NCI-H2029 (cell line): Measurements from ENCODE around the gene APMAP.
"Not testable (repeated sequence)": the region's sequence is repeated elsewhere in the genome, so short reads cannot be mapped to it uniquely, and the experiment has no call there.

Source experiments
- DNase-seq: peaks from one replicate; lab custom pipeline; 2025; lab: John Stamatoyannopoulos, UW

APMAP gene

DNA sequence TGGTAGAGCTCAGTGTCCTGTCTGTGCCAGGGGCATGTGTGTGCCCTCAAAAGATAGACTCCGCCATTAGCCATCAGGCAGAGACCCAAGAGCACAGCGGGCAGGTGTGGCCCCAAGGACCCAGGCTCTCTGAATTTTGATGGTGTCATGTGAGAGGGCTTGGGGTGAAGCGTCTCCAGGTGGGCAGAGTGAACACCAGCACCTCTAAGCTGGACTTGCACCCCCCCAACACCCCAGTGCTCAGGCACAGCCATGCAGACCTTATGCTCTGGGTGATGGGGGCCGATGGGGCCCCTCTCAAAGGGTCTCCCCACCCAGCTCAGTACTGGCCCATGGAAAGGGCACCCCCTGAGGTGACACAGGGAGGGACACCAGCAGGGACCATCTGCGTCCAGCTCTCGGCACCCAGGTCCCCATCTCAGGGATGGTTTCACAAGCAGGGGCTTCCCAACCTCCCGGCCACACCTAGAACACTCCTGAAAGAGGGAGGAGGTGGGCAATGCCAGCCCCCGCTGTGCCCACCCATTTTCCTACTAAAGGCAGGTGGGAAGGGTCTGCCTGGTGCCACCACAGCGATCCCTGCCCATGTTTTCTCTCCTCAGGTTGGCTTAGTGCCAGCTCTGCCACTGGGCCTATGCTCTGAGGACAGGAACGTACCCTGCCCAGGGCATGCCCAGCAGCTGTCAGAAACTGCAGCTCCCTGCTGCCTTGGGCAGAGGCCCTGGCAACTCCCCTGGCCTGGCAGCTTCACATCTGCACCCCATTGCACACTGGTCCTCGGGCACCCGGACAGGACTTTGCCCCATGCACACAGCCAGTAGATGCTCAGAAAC lies 40.0 kb downstream of the APMAP start:
- no peak for DNase-seq

DNA sequence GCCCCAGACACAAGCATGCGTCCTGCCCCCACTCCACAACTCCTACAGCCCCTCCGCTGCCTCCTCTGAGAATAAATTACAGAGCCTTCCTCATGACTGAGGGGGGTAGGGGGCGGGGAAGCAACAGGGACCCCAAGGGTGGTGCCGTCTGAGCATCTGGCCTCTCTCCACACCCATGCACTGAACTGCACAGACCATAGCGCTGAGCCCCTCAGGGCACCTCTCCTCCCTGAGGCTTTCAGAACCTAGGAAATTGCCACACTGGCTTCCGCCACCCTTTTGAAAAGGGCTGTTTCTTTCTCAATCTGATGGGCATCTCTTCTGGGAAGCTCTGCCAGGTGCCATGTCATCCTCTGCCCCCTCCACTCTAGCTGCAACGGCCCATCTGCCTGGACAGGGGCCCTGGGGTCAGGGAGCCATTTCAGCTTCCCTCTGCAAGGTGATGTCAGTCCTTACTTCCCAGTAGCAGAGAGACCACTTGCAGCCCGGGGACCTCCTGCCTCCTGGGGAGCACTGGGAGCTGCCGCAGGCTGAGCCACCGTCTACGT lies 40.9 kb downstream of the APMAP start:
- DNase-seq = no peak

DNA sequence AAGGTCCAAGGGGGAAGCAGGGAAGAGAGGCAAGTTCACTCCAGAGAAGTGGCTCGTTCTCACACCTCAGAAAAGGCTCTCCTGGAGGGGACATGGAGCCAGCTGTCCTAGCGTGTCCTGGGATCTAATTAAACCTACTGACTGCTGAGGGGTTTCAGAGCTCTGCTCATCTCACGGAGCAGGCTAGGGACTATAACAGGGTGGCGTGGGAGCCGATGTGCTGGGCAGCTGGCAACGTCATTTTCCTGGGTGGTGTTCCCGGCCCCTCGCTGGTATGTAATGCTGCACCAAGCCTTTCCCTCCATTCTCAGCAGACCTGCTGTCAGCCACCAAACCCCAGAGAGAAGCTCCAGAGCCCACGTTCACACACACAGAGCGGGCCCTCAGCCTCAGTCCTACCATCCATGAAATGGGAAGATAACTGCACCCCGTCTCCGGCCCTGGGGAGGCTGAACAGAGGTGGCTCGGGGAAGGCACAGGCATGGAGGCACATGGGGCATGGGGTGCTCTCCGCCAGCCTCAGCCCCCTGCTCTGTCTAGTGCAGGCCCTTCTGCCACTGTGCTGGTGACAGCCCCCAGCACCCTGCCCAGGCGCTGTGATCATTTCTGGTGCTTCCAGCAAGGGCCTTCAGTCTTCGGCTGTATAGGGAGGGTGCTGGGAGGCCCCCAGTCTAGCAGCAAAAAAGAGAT lies 41.6 kb downstream of the APMAP start:
- DNase-seq = no peak

DNA sequence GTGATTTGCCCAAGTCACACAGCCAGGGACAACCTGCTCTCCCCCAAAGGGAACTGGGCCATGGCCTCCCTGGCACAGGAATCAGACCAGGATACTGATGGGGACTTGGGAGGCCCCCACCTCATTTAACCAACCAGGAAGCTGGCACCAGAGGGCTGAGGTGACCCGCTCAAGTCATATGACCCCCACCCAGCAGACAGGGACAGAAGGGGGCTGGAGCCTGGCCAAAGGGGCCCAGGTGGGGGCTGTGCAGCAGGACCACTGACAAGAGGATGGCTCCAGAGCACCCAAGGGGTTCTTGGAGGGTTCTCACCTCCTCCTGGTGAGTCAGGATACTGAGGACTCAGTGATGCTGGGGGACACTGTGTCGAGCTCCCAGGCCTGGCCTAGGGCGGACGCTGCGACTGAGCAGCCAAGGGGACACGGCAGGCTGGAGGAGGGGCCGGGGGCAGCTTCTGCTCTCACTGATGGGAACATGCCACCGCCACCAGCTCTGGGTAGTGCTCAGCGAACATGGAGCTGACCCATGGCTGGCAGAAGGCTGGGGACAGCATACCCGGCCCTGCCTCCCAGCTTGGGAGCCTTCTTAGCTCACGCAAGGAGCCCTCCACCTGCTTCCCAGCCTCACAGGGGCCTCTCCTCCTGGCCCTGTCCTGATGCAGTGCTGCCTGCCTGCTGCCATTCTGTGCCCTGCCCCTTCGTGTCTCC lies 42.3 kb downstream of the APMAP start:
- no peak for DNase-seq

DNA sequence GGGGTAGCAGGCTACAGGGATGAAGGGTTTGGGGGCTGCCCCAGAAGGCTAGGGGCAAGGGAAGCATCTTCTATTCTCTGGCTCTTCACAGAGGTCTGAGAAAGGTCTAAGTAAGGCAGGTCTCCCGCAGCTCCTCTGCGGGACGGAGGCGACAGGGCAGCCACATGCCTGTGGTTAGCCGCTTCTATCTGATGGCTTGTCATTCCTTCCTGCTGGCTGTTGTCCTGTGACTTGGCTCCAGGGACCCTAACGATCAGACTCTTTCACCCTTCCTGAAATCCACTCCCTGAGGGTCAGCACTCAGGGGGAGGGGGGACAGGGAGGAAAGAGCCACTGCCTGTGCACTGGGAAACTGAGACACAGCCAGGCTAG lies 42.8 kb downstream of the APMAP start:
- DNase-seq = no peak

DNA sequence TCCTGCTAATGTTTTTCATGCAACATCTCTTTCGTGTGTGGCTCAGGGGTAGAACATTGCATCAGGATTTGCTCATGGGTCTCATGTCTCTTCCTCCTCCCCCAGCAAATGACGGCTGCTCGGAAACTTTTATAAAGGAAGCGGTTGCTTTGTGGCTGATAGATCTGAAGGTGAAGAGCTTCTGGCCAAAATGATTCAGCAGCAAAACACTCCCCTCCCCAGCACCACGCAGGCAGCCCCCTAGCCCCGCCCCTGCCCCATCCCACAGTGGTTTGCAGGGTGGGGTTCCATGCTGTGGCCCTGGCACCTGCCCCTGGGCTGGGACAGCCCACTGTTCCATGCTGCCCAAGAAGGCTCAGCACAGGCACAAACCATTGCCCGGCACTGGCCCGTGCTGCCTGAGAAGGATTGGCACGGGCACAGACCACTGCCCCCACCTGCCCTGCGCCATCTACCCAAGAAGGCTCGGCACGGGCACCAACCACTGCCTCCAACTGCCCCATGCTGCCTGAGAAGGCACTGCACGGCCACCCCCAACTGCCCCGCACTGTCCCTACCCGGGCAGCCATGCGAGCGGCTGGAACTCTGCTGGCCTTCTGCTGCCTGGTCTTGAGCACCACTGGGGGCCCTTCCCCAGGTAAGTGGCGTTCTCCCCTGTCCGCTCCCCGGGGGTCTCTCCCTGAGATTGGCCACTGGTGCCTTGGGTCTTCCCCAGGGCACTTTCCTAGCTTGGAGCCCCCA lies 43.4 kb downstream of the APMAP start, which contains the start of gene CST7:
Gene CST7 (plus strand): TSS at position 331 of the 741 bp plus-strand sequence. CDS start 237 bp downstream, at position 568.
- no peak for DNase-seq

DNA sequence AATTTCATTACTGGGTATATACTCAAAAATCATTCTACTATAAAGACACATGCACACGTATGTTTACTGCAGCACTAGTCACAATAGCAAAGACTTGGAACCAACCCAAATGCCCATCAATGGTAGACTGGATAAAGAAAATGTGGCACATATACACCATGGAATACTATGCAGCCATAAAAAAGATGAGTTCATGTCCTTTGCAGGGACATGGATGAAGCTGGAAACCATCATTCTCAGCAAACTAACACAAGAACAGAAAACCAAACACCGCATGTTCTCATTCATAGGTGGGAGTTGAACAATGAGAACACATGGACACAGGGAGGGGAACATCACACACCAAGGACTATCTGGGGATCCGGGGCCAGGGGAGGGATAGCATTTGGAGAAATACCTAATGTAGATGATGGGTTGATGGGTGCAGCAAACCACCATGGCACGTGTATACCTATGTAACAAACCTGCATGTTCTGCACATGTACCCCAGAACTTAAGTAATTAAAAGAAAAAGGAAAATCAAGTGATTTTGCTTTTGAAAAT lies 44.1 kb downstream of the APMAP start:
- DNase-seq = not testable (repeated sequence)

DNA sequence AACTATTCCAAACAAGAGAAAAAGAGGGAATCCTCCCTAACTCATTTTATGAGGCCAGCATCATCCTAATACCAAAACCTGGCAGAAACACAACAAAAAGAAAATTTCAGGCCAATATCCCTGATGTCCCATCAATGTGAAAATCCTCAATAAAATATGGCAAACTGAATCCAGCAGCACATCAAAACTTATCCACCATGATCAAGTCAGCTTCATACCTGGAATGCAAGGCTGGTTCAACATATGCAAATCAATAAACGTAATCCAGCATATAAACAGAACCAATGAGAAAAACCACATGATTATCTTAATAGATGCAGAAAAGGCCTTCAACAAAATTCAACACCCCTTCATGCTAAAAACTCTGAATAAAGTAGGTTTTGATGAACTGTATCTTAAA lies 46.2 kb downstream of the APMAP start:
- not testable (repeated sequence) for DNase-seq

DNA sequence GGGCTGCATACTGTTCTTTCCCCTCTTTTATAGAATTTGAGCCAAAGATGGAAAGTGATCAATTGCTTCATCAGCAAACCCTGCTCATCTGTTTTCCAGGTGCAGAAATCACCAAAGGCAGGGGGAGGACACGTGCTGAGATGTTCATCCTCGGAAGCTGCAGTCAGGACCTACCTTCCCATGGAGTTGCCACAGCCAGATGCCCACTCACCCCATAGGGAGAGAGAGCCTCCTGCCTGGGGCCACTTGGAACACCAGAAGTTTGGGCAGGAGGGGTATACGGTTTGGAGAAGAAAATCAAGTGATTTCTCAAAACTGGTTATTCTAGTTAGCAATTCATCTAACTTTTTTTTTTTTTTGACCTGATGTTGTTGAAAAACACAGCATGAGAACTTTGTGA lies 48.8 kb downstream of the APMAP start:
- no peak for DNase-seq

DNA sequence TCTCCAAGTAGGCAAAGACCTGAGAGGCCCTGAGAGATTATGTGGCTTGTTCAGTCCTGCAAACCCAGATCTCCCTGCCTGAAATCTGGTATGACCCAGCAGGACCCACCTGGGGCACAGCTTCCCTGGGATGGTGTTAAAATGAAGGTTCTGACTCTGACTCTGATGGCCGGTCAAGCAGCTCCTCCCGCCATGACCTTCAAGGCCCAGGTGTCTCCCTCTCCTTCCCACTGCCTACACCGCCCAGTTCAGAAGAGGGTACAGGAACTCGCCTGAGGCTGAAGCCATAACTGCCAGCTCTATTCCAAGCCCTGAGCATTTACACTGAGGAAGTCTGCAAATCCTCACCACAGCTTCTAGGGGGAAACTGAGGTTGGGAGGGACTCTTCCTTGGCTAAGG lies 49.4 kb downstream of the APMAP start:
- DNase-seq = no peak

DNA sequence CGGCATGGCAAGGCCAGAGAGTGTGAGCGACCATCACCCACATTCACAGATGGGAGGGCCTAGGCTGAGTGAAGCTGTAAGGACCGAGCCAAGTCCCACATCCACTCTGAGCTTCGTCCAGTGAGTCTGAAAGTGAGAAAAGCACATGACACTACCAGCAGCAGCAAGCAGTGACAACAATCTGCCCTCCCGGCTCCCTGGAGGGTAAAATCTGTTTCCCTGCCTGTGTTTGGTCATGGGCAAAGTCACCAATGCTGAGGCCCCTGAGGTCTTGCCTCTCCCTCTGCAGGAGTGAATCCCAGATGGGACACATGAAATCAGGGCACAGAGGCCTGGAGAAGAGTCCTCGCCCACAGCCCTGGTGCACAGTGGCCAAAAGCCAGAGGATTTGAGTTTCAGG lies 49.9 kb downstream of the APMAP start:
- no peak for DNase-seq

DNA sequence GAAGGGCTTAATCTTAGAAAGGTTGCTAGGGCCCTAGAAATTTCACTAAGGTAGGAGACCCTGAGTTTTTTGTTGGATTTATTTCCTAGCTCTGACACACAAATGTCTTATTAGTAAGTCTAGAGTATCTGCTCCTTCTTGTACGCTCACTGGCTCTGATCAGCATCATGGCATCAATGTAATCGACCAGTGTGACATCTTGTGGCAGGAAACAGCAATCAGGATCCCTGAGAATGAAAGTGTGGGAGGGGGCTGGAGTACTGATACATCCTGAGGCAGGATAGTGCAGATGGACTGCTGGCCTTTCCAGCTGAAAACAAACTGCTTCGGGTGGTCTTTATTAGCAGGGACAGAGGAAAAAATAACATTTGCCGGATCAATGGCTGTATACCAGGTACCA lies 53.5 kb downstream of the APMAP start:
- no peak for DNase-seq

DNA sequence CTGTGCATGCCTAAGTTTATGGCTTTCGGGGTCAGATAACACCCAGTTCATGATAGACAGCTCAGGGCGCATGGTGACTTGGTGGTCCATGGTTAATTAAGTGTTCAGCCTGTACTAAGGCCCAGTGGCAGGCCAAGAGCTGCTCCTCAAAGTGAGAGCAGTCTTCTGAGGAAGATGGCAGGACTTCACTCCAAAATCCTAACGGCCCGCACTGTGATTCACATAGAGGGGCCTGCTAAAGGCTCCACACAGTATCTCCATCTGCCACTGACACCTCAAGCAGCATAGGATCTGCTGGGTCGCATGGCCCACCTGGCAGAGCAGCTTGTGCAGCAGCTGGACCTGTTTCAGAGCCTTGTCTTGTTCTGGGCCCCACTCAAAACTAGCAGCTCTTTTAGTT lies 54.1 kb downstream of the APMAP start:
- no peak for DNase-seq

DNA sequence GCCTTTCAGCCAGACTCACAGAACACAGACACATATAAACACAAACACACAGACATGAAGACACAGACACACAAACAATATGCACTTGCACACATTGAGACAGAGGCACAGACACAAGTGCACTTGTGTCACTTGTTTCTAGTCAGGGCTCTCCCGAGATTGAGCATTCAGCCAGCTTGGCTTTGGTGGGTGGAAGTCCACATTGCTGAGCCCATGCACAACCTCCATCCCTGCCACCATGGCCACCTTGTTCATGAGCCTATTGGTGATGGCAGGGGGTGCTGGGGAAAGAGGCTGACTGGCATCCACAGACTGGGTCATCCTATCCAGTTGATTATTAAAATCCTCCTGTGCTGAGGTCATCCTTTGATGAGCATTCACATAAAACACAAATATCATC lies 55.0 kb downstream of the APMAP start:
- DNase-seq = no peak

DNA sequence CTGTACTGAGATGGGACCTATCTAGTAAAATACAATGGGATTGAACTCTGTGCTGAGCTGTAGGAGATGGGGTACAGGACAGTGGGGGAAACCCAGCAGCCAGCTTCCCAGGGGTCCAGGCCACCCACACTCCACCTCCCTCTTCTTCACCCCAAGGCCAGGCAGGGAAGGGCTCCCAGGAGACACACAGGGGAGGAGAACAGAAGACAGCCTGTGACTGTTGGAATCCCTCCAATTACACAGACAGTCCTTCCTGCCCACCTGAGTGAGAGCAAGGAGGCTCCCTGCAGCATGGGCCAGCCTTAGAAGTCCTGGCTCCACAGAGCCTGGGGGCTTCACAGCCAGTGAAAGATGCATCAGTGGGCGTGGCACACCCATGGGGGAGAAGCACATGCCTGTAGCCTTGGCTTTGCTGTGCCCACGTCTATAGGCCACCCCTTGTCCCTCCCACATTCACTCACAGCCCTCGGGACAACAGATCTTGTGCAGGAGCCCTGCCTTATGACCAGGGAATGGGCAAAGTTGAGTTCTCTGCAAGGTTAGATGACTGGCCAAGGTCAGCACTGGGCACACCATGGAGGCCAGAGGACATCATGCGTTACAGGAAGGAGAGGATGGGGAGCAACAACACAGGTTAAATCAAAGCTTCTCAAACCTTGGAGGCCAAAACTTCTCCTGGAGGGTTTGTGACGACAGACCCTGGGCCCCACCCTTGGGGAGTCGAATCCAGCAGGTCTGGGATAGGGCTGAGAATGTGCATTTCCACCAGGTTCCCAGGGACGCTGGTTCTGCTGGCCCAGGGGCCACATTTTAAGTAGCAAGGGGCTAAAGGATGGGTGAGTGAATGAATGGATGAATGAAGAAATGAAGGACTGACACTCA lies 55.8 kb downstream of the APMAP start:
- DNase-seq = no peak

DNA sequence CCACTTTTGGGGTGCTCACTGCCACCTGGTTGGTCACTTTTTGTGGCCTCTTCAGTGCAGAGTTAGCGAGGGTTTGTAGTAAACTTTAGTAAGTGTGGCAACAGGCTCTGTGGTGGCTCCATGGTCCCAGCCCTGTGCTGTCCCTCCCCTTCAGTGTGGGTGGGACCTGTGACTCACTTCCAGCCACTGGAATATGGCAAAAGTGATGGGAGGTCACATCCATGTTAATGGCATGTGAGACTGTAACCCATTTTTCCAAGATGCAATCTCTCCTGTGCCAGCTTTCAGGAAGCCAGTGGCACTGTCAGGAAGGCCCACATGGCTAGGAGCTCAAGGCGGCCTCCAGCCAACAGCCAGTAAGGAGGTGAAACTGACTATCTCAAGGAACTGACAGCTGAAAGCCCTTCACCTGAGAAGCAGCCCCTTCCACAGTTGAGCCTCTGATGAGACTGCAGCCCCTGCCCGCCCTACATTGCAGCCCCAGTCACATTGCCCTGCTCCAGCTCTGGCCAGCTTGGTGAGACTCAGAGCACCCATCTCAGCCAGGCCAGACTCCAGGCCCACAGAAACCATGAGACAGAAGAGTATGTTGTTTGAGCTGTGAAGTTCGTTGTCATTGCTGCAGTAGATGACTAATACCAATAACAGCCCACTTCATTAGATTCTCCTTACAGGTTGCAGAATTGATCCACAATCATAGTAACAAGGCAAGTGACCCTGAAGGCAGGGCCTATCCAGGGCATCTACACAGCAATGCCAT lies 56.6 kb downstream of the APMAP start:
- no peak for DNase-seq

DNA sequence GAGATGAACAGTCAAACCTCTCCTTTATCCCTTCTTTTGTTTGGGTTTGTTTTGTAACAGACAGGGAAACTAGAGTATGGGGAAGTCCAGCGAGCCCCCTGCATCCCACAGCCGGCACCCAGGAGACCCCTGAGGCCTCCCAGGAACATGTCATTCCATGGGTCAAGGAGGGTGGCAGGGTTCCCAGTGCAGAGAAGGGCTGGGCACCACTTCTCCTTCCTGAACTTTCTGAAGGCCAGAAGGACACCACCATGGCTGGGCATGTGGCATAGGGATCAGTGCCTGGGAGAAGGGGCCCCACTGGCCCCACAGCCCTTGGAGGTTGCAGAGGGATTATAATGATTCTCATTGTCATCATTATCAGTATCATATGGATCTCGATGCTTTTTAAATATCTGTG lies 57.4 kb downstream of the APMAP start:
- DNase-seq = no peak

DNA sequence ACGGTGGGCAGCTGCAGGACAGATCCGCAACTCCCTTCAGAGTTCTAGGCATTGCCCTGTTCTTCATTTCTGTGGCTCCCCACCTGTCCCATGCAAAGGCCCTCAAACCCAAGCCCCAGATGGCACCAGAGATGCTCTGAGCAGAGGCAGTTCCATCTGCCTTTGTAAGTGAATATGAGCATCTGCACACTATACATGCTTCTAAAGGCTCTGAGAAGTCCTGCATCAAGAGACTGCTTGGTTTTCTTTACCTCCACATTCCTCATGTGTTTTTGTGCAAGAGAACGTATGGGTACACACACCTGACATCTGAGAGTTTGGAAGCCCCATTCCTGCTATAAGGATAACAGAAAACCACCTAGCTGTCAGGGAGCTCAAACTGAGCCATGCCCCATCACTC lies 57.8 kb downstream of the APMAP start:
- no peak for DNase-seq

DNA sequence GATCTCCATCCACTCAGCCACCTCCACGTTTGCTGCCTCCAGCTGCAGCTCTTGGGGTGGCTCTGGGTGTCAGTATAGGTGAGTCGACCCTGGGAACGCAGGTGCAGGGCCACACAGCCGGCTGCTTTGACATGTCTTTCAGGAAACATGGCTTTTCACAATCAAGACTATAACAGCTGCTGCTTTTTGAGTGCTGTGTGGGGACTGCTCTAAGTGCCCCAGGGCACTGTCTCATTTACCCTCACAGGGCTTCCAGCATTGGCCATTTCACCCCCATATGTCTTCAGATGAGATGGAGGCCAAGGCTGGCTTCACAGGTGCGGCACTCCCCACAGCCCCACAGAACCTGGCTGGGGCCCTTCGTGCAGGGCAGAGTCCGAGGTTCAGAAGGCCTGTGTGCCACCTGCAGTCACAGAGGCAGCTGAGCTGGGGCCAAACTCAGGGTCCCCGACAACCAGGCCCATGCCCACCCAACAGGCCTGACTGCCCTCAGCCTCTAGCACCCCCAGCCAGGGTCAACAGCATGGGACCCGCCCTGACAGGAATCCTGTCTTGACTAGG lies 58.4 kb downstream of the APMAP start:
- no peak for DNase-seq
